ENCODE results near the gene NLRC4.

GRCh38 chr2:32229635-32230034, 35.1 kb downstream of the NLRC4 start:
- TF ChIP-seq ZBTB7A (IDR thresholded peaks at IDR 0.05; ENCODE audit: low read depth): no peak
- TF ChIP-seq CEBPB (IDR thresholded peaks at IDR 0.05): no peak
- no peak for TF ChIP-seq TAF1 (IDR thresholded peaks at IDR 0.05; ENCODE audit: low read depth)
- TF ChIP-seq TEAD4 (IDR thresholded peaks at IDR 0.05): no peak
- TF ChIP-seq FOXM1 (IDR thresholded peaks at IDR 0.05; ENCODE audit: borderline replicate concordance, low read depth): no peak
- no peak for TF ChIP-seq NFIC (IDR thresholded peaks at IDR 0.05)
- no peak for TF ChIP-seq REST (IDR thresholded peaks at IDR 0.05; ENCODE audit: low read depth)
- no peak for TF ChIP-seq YY1 (IDR thresholded peaks at IDR 0.05; ENCODE audit: low read depth)
- TF ChIP-seq EGR1 (IDR thresholded peaks at IDR 0.05): no peak
- TF ChIP-seq MAX (IDR thresholded peaks at IDR 0.05): no peak
- TF ChIP-seq USF1 (IDR thresholded peaks at IDR 0.05): no peak
- TF ChIP-seq RAD21 (IDR thresholded peaks at IDR 0.05; ENCODE audit: low read depth): no peak
- no peak for TF ChIP-seq EP300 (IDR thresholded peaks at IDR 0.05; ENCODE audit: borderline replicate concordance)
